Ishikawa (cell line): ENCODE measurements around the gene NCOA1.

Source experiments
- TF ChIP-seq, protein P1 (sequence below): IDR thresholded peaks from 2 replicates; pipeline ENCODE4 v1.6.1; 2012
- TF ChIP-seq, protein P2 (sequence below): IDR thresholded peaks from 2 replicates; pipeline ENCODE4 v1.6.1; 2012

DNA sequence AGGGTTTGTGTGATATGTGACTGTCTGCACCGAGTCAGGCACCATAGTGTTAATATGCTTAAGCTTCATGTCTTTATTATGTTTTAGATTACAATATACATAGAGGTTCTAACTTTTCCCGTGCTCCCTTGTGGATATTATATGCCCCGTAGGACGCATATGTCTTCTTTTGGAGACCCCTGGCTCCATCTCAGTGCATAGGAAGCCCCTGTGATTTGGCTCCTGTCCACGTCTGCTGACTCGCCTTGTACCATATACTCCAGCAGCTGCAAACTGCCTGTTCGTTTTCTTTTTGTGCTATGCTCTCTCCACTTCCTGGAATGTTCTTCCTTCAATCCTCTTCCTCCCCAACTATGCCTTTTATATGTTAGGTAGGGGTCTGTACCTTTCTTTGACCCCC lies 191.2 kb downstream of the NCOA1 start:
- TF ChIP-seq, protein P1, sequence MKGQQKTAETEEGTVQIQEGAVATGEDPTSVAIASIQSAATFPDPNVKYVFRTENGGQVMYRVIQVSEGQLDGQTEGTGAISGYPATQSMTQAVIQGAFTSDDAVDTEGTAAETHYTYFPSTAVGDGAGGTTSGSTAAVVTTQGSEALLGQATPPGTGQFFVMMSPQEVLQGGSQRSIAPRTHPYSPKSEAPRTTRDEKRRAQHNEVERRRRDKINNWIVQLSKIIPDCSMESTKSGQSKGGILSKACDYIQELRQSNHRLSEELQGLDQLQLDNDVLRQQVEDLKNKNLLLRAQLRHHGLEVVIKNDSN, result no peak
- TF ChIP-seq, protein P2, sequence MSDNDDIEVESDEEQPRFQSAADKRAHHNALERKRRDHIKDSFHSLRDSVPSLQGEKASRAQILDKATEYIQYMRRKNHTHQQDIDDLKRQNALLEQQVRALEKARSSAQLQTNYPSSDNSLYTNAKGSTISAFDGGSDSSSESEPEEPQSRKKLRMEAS, result no peak
